ENCODE data around the gene SRRD. TPM values are rescaled to one million over a fixed set of nuclear protein-coding genes. Genes with fewer than 3 reads are reported as not detected.

Gene SRRD
- total RNA-seq, 2 experiments from 2014 or later, result 24.8 to 26.3 TPM

GRCh38 chr22:26485013-26485412 is 1.3 kb downstream of the SRRD start:
- POLR2A ChIA-PET, result interaction anchor here (1.0 to 2.6 kb wide), 7 partner anchors 10 to 187 kb away, joined by 3 to 16 read pairs (median 5); no protein-coding TSS in a partner anchor

GRCh38 chr22:26485806-26486390 is 2.2 kb downstream of the SRRD start:
- no peak for TF ChIP-seq CTCF (IDR thresholded peaks at IDR 0.05)
- POLR2A ChIA-PET, result interaction anchor here (0.6 to 1.8 kb wide), 4 partner anchors 13 to 245 kb away, joined by 3 to 5 read pairs (median 4); no protein-coding TSS in a partner anchor
- intact Hi-C loops (cut with micrococcal nuclease), result no loop called here
- Mint-ChIP-seq H3K27me3 (no peaks in the 10 kb centered on the region), H3K9me3 (no peaks in the 10 kb centered on the region), H3K36me3 (ENCODE audit: low read depth) (peaks cover 31% of the 10 kb centered on the region), H3K4me3 (peak overlapping the region; percentile 94), H3K4me1 (ENCODE audit: low read depth) (peaks cover 41% of the 10 kb centered on the region), H3K27ac (peak overlapping the region; percentile 69)
- DNase-seq (no peak), ATAC-seq (no peak)
- CTCF ChIA-PET, result interaction anchor here (3.5 kb wide), 1 partner anchor 16 kb away, joined by 14 read pairs; no protein-coding TSS in a partner anchor

More at GRCh38 chr22:26485013-26485412, 1.3 kb downstream of the SRRD start:
- H3K27ac Mint-ChIP-seq, result peak overlapping the region; percentile 69
- peaks cover 33% of the 10 kb centered on the region for H3K36me3 Mint-ChIP-seq (ENCODE audit: low read depth)
- H3K4me1 Mint-ChIP-seq (ENCODE audit: low read depth), result peaks cover 48% of the 10 kb centered on the region
- CTCF ChIA-PET, result interaction anchor here (0.9 to 3.7 kb wide), 8 partner anchors 14 to 181 kb away, joined by 3 to 14 read pairs (median 3); no protein-coding TSS in a partner anchor
- H3K9me3 Mint-ChIP-seq, result no peaks in the 10 kb centered on the region
- no peaks in the 10 kb centered on the region for H3K27me3 Mint-ChIP-seq
- DNase-seq (no peak), ATAC-seq (no peak)
- no peak for TF ChIP-seq CTCF (IDR thresholded peaks at IDR 0.05)
- H3K4me3 Mint-ChIP-seq, result peak overlapping the region; percentile 94
- intact Hi-C loops (cut with micrococcal nuclease), result no loop called here

- H3K27ac Mint-ChIP-seq, result peak overlapping the region; percentile 69
- H3K4me1 Mint-ChIP-seq (ENCODE audit: low read depth), result peaks cover 36% of the 10 kb centered on the region
- H3K36me3 Mint-ChIP-seq (ENCODE audit: low read depth), result peaks cover 30% of the 10 kb centered on the region
- no peak for TF ChIP-seq CTCF (IDR thresholded peaks at IDR 0.05)
- no peak for DNase-seq
- no peak overlapping the region for H3K4me3 Mint-ChIP-seq
- POLR2A ChIA-PET, result interaction anchor here (1.0 to 1.8 kb wide), 3 partner anchors 13 to 26 kb away, joined by 3 to 6 read pairs (median 4); partner anchors contain the start of gene TFIP11
- no peaks in the 10 kb centered on the region for H3K9me3 Mint-ChIP-seq
- no peak for ATAC-seq
- H3K27me3 Mint-ChIP-seq, result no peaks in the 10 kb centered on the region
- CTCF ChIA-PET, result interaction anchor here (3.5 kb wide), 1 partner anchor 16 kb away, joined by 14 read pairs; no protein-coding TSS in a partner anchor
- intact Hi-C loops (cut with micrococcal nuclease), result no loop called here
These were observed 2.7 kb downstream of the SRRD start for GRCh38 chr22:26486394-26486793.

GRCh38 chr22:26487996-26488395 is 4.3 kb downstream of the SRRD start:
- ATAC-seq (no peak), DNase-seq (no peak)
- H3K27ac Mint-ChIP-seq, result peak overlapping the region; percentile 63
- H3K4me1 Mint-ChIP-seq (ENCODE audit: low read depth), result peaks cover 22% of the 10 kb centered on the region
- no peaks in the 10 kb centered on the region for H3K9me3 Mint-ChIP-seq
- intact Hi-C loops (cut with micrococcal nuclease), result no loop called here
- ChIA-PET CTCF (no interaction called here), POLR2A (no interaction called here)
- H3K4me3 Mint-ChIP-seq, result no peak overlapping the region
- H3K27me3 Mint-ChIP-seq, result no peaks in the 10 kb centered on the region
- TF ChIP-seq CTCF (IDR thresholded peaks at IDR 0.05), result no peak
- H3K36me3 Mint-ChIP-seq (ENCODE audit: low read depth), result peaks cover 34% of the 10 kb centered on the region

- TF ChIP-seq CTCF (IDR thresholded peaks at IDR 0.05), result no peak
- Mint-ChIP-seq H3K27me3 (no peaks in the 10 kb centered on the region), H3K4me1 (ENCODE audit: low read depth) (peaks cover 29% of the 10 kb centered on the region), H3K4me3 (no peak overlapping the region), H3K36me3 (ENCODE audit: low read depth) (peaks cover 47% of the 10 kb centered on the region), H3K9me3 (no peaks in the 10 kb centered on the region), H3K27ac (peak overlapping the region; percentile 61)
- POLR2A ChIA-PET, result interaction anchor here (0.6 to 1.8 kb wide), 4 partner anchors 10 to 173 kb away, joined by 3 to 7 read pairs (median 4); no protein-coding TSS in a partner anchor
- CTCF ChIA-PET, result interaction anchor here (0.7 to 2.0 kb wide), 3 partner anchors 12 to 176 kb away, joined by 3 to 5 read pairs (median 3); no protein-coding TSS in a partner anchor
- DNase-seq (no peak), ATAC-seq (no peak)
- intact Hi-C loops (cut with micrococcal nuclease), result no loop called here
These were observed 5.9 kb downstream of the SRRD start for GRCh38 chr22:26489447-26490036.

Measured in activated CD8-positive, alpha-beta T cell treated with anti-CD3 and anti-CD28 coated beads for 36 hours (primary cell).